HG02973 (cell line): ENCODE measurements around the gene PRKN.
A peak's percentile ranks its signal among the peaks of the same experiment; 100 is the strongest.

ENCODE experiments used
- ATAC-seq: cut with Tn5 transposase; IDR thresholded peaks from one replicate; pipeline ENCODE4 v1.9.1; 2021; ENCODE audit warnings: moderate library complexity; ENCODE audit not compliant: unreplicated experiment

PRKN gene

DNA sequence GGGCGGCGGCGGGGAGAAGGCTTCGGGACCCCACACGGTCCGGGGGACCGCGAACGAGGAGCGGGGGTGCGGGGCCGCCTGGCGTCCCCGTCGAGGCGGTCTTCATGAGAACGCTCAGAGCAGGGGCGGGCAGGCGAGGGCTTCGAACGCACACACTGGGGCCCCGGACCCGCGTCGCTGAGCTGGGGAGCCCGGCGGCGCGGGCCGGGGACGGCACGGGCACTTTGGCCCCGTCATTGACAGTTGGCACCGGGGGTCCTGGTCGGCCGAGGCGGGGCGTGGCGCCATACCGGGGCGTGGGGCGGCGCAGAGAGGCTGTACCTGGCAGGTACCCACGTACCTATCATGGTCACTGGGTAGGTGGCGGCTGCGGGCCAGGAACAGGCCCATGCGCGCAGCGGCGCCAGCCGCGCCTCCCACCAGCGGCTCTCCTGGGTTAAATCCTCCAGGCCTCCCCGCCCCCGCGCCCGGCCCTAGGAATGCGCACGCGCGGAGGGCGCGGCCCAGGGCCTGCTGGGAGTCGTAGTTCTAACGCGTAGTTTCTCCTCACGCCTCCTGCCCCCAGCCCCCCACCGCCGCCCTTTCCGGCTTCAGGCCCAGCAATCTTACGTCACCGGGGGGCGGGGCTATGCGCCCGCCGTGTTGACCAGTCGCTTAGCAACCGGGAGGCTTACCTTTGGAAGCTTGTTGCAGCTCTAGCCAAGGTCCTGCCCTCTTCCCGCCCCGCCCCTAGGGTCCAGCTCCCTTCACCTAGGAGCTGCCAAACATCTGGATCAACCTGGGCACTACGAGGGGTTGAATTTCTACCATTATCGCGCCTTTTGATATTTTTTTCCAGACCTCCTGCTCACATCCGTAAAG, at the start of gene PRKN, which contains the start of gene PACRG:
PRKN (minus strand) TSS at position 445 of the 861 bp plus-strand sequence.
PACRG (plus strand) TSS at position 653 of the 861 bp plus-strand sequence.
- ATAC-seq: peak; percentile 97

DNA sequence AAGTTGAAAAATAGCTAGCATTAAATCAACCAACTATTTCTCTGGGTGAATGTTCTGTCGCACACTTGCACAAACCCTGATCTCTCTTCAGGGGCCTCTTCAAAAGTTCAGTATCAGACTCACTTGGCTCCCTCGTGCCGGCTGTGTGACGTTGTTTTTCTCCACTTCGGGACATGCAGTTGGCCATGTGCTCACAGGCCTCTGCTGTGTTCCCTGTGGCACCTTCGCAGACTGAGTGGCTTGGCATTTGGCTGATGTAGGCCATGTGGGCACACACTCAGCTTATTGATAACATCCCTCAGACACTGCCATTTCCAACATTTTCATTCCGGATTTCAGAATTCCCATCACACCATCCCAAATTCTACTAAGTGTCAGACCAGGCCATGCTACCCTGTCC, 49.5 kb upstream of the PRKN start:
- ATAC-seq: no peak

DNA sequence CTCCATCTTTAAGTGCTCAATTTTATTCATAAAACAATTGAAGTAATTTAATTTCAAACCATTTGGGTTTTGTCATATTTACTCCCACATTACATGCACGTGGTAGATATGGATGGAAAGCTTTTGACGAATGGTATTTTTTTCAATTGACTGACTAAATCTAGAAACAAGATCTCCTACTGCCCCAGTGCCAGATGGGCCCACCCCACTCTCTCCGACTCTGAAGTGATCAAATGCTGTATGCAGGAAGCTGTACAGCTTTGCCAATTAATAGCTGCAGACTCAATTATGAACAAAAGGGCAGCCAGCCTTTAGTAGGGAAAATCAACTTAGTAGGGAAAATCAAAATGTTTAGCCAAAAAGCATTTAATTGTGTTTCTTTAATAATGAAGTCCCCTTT, 46.4 kb upstream of the PRKN start:
- ATAC-seq: no peak

DNA sequence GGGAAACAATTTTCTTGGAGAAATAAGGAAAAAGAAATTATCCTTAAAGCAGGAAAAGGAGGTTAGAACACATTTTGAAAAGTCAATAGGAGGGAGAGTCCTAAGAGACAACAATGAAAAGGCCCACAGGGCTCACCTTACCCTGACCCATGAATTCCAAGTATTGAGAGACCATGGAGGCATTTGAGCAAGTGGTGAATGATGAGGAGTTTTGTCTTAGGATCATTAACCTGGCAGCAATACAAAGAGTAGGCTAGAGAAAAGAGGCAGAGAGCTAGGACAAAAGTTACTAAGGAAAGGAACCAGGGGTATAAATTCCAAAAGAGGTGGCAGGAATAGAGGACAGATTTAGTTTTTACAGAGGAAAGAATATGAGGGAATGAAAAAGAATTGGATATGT, 44.9 kb upstream of the PRKN start:
- ATAC-seq: no peak

DNA sequence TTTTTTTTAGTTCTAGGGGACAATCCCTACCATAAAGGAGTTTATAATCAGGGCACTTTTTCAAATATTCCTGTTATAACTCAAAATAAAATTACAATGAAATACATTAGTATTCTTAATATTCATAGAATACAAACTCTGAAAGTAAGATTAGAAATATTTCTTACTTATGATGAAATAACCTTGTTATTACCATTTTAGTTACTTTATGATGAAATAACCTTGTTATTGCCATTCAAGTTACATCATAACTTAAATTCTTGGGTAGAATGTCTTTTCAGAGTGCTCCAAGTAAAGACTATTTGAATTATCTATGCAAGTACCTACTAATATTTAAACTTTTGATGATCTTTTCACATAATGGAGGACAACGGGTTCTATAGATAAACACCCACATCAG, 43.4 kb upstream of the PRKN start:
- ATAC-seq: no peak

DNA sequence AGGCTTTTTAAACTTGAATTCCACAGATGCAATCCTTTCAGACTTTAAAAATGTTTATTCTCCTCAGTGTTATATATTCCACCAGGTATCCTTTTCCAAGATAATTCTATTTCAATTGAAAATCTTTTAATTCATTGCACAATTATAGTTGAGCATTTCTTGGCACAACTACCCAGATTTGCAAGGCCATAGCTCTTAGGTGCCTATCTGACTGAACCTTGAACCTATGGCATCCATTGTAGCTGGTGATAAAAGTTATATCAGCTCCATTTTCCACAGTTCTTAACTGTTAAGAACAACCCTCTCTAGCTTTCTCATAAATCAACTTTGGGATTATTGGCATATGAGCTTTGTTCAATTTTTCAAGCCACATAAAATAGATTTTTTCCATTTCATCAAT, 42.6 kb upstream of the PRKN start:
- ATAC-seq: no peak

DNA sequence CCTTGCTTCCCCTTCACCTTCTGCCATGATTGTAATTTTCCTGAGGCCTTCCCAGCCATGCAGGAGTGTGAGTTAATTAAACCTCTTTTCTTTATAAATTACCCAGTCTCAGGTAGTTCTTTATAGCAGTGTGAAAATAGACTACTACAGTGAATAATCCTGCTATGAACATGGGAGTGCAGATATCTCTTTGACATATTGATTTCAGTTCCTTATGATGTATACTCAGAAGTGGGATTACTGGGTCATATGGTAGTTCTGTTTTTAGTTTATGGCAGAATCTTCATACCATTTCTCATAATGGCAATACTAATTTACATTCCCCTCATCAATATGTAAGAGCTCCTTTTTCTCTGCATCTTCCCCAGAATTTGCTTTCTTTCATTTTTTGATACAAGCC, 26.2 kb upstream of the PRKN start:
- ATAC-seq: no peak

DNA sequence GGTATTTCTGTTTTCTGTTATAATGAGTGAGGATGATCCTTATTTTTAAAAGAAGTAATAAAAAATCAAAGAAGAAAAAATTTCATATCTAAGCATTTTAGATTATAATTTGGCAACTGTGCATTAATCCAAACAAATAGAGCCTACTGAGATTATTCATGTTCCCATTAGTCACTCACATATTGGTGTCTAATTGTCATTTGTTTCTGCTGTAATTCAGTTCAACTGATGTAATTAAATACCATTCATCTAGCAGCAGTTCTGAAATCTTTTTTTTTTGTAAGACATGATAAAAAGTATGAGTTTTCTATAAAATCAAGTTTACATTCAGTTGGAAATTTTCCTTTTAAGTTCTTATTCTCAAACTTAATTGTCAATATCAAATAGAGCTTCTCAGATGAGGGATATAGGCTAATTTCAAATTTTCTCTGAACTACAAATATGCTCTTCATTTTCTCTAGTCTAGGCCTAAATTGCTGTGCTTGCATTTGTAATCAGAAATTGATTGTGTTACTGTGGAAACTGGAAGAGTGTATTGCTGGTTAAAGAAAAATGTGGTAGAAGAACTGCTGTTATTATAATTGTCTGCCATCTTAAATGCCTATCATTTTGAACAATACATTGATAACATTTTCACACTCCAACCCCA, 23.8 kb upstream of the PRKN start:
- no peak for ATAC-seq

DNA sequence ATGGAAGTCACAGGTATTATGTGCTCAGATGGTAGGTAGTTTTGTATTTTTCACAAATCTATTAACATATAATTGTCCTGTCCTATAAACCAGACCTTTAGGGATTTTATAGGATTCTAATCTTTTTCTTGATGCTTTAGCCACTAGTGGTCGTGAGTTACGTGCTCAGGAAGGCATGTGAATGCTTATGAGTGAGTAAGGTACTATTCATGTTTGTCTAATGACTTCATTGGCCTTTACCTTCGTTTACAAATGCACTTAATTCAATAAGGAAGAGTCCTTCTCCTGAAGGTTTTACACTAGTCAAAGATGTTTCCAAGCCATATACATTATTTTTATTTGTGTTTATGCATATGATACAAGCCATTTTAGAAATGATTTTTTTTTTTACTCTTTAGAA, 23.2 kb upstream of the PRKN start:
- ATAC-seq: no peak

DNA sequence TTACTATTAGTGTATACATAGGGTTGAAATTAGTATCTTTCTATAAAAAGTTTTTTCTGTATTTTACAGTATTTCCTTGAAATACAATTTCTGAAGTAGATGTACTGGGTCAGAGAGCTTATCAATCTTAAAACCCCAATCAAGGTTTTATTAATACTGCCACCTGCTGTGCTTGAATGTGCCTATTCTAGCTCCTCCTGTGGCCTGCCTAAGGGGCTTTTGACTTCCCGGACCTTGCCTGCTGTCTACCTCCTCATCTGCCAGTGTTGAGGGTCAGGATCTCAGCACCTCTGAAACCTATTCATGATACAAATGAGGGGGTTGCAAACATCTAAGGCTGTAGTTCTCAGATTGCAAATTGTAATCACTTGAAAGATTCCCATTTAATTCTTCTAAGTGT, 9.4 kb upstream of the PRKN start:
- no peak for ATAC-seq

DNA sequence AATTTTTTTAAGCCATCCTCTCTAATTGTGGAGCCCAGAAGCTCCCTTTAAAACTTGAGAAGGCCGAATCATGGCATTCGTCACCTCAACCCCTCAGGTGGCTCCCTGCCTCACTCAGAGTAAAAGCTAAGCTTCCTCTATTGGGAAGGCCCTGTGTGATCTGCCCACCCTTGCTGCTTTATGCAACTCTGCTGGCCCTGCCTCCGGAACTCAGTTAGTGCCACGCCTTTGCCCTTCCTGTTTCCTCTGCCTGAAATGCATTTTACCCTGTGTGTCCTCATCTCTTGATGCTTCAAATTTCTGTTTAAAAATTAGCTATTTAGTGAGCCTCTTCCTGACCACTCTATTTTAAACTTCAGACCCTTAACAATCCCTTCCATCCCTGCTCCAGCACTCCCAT, 5.9 kb upstream of the PRKN start:
- no peak for ATAC-seq

DNA sequence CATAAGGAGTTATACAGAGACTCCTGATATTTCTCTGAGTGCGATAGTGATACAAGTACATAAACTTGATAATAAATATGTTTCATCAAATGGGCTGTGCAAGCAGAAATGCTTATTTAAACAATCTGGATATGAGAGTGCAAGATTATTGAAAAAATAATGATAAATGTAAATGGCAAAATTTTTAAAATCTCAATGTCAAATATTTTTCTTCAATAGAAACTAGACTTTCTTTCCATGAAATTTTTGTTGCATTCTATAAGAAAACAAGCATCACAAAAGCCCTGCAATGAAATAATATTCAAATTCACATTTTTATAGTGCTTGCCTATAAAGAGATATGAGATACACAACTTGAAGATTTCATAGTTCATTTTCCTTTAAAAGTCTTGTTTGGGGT, 2.9 kb upstream of the PRKN start:
- no peak for ATAC-seq

DNA sequence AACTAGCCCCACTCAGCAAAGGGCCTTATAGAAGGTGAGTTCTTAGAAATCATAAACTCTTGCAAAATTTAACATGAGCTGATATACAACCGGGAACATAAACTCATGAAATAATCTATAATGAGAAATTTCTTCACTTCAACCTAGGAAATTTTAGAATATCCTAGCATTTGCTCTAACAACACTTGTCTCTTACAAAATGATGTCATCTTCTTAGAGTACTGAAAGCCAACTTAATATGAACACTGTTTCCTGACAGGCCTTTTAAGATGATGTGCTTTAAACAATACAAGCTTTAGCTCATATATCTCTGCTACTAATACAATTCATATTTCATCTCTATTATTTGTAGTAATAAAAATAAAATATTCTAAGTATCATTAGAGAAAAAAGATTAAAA, 1.1 kb upstream of the PRKN start:
- no peak for ATAC-seq

DNA sequence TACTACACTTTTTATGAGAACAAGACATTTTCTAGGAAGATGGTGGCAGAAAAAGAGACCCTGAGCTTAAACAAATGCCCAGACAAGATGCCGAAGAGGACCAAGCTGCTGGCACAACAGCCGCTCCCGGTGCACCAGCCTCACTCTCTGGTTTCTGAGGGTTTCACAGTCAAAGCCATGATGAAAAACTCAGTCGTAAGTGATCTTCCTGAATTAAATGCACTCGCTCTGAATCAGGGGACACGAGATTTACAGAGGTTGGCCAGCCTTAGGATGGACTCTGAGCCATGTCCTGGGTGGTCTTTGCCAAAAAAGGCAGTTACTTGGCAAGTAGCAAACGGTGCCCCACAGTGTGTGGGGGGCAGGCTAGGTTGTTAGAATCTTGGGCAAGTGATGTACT, 631 bp upstream of the PRKN start:
- no peak for ATAC-seq

DNA sequence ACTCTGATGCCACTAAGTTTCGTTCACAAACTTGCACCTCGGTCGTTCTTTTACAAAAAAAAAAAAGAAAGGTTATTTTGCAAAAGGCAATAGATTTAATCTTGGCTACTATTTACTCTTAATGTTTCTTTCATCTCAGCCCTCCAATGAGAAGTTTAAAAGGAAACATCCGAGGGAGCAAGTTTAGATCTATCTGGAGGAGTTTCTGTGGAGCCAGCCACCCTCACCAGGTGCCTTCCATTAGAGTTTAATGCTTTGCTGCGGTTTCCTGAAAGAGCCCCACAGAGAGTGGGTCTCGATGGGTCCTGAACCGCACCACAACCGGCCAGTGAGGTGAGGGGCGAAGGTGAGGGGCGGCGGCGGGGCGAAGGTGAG, 632 bp downstream of the PRKN start:
- ATAC-seq: no peak

DNA sequence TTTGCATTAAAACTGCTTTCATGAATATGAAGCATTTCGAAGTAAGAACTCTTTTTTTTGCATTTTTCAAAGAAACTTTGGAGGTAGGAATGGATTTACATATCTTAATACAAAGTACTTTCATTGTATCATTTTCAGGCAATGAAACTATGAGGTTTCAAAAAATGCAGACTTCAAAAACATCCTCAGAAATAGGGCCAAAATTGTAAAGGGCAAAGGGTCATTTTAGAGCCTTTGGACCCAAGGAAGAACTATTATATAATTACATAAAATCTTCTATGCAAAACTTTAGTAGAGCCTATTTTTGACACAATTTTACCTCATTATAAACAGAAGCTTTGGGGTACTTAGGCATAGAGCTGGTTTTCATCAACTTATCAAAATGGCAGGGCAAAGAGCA, 4.9 kb downstream of the PRKN start:
- no peak for ATAC-seq

DNA sequence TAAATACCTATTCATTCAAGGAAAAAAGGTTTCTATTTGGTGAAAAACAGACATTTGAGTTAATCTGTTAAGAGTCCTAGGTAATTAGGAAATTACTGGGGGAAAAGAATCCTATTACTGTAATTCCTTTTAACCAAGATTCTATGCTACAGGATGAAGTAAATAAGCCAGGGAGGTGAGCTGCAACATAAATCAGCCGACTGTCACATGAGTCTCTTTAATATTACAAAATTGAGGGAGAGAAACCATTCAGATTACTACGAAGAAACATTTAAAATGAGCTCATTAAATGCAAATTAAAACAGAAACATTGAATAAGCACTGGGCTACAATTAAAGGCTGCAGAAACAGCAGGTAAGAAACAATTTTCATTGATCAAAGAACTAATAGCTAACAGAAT, 5.3 kb downstream of the PRKN start:
- no peak for ATAC-seq

DNA sequence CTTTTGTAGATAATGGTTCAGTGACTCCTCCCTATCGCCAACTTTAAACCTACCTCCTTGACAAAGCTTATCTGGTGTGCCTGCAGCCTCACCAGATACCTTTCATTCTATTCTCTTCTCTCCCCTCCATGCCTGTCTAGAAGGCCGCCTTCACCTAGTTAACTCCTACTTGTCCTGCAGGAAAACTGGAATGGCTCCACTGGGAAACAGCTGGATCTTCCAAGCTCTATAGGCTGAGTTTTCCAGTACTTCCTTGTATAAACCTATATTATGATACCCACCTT, 6.2 kb downstream of the PRKN start:
- ATAC-seq: no peak

DNA sequence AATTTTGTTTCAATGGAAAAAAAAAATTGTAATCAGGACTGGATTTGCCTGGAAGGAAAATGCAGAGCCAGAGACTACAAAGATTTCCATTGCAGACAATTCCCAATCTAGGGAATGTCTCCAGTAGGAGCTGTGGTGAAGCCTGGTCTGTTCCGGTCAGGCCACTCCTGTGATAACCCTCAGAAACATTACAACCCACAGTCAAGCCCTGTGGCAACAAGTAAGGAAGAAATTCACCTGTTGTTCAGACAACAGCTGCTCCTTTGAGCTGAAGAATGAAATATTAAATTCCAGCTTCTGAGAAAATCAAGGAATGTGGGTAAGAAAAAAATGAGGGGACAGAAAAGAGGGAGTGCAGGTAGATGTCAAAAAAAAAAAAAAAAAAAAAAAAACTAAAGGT, 8.0 kb downstream of the PRKN start:
- no peak for ATAC-seq

DNA sequence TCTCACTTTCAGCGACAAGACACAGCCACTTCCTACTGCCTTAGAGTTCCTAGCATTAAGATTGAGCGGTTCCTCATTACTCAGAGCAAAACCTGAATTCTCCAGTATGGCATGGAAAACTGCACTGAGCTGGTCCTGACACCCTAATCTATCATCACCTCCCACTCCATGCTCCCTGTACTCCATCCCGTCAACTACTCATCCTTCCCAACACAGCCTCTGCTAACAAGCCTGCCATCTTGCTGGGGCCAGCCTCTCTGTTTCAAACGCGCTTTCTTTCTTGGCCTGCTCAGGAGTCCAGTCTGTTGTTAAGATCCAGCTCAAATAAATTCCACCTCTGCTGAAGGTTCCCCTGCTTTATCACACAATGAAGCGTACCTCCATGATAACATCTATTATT, 12.0 kb downstream of the PRKN start:
- ATAC-seq: no peak

DNA sequence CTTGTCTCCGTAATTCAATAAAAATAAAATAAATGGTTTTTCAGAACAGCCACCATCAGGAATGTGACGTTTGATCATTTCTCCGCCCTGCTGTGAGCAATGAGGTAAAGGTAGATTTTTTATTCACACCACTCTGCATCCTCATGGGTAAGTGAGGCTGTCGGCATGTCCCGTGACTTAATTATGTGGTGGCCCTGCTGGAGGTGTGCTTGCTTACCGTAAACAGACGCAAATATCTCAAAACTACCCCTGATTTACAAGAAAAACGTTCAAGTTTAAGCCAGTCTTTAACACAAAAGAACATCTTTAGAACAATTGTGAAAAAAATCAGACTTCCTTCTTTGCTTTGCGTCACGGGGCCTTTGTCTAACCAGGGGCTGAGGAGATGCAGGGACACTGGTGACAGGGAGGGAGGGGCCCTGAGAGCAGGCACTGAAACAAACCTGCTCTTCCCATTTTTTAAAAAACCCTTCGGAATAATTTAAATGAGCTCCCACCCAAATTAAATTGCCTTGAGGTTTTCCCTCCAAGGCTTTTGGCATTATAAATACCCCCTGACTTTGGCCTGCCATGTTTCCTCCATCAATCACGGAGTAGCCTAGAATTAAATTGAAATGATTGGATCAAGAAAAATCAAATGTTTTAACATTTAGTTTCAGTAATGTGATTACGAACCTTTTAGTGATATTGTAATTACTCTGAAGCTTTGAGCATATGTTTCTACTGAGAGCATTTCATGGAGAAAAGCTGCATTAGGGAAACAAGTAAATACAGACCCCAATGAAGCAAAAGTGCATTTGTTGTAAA, 13.4 kb downstream of the PRKN start:
- no peak for ATAC-seq

DNA sequence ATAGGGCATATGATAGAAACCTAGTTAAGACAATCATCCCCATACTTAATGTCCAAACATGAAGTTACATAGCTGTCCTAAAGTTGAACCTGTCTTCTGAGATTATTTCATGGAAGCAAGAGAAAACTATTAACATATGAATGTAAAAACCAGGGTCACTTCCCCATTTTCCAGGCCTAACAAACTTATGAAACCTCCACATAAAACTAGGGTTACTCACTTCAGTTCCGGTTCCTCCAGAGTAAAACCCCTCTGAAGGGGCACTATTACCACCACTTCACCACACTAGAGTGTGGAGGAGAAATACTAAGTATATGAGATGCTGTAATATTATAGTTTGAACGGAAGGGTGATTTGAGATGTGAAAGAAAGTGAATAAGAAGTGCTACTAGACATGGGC, 14.9 kb downstream of the PRKN start:
- ATAC-seq: no peak
